Hepatocyte (in vitro differentiated cells): ENCODE measurements around the gene BCKDHB. TPM values are rescaled to one million over a fixed set of nuclear protein-coding genes. Genes with fewer than 3 reads are reported as not detected.

Source experiments
- DNase-seq: peaks from one replicate; pipeline ENCODE4 v3.0.0-alpha.2; 2016; ENCODE audit warnings: low spot score
- H2AFZ ChIP-seq: fragments of 200-600 bp; sonication (generic); 2 replicates; pipeline ENCODE4 v1.6.0; 2016; ENCODE audit warnings: antibody characterized with exemption, mild to moderate bottlenecking
- H3K27ac ChIP-seq: fragments of 200-600 bp; sonication (generic); 2 replicates; pipeline ENCODE4 v1.5.1; 2016; ENCODE audit warnings: mild to moderate bottlenecking
- H3K27me3 ChIP-seq: fragments of 200-600 bp; sonication (generic); 2 replicates; pipeline ENCODE4 v1.6.1; 2016
- H3K36me3 ChIP-seq: fragments of 200-600 bp; sonication (generic); replicated peaks from 2 replicates; pipeline ENCODE4 v1.5.1; 2016; ENCODE audit warnings: low read depth; ENCODE audit not compliant: insufficient read depth
- H3K4me1 ChIP-seq: fragments of 200-600 bp; sonication (generic); 2 replicates; pipeline ENCODE4 v1.5.1; 2016; ENCODE audit warnings: mild to moderate bottlenecking, moderate library complexity; ENCODE audit not compliant: insufficient read depth
- H3K4me2 ChIP-seq: fragments of 200-600 bp; sonication (generic); 2 replicates; pipeline ENCODE4 v1.6.0; 2016
- H3K4me3 ChIP-seq: fragments of 200-600 bp; sonication (generic); 2 replicates; pipeline ENCODE4 v1.5.1; 2016; ENCODE audit warnings: mild to moderate bottlenecking
- H3K79me2 ChIP-seq: fragments of 200-600 bp; sonication (generic); 2 replicates; pipeline ENCODE4 v1.6.0; 2017; ENCODE audit warnings: mild to moderate bottlenecking
- H3K9me2 ChIP-seq: fragments of 200-600 bp; sonication (generic); replicated peaks from 2 replicates; pipeline ENCODE4 v1.6.0; 2017; ENCODE audit warnings: mild to moderate bottlenecking; ENCODE audit not compliant: insufficient read depth
- H3K9me3 ChIP-seq: fragments of 200-600 bp; sonication (generic); 2 replicates; pipeline ENCODE4 v1.5.1; 2016; ENCODE audit warnings: low read depth, mild to moderate bottlenecking
- H4K20me1 ChIP-seq: fragments of 200-600 bp; sonication (generic); 2 replicates; pipeline ENCODE4 v1.6.0; 2016; ENCODE audit warnings: mild to moderate bottlenecking; ENCODE audit not compliant: insufficient read depth, poor library complexity, severe bottlenecking
- CTCF ChIP-seq: fragments of 200-600 bp; sonication (generic); IDR thresholded peaks from 2 replicates; pipeline ENCODE4 v1.5.1; 2016; ENCODE audit warnings: antibody characterized with exemption, mild to moderate bottlenecking; ENCODE audit not compliant: poor library complexity
- EZH2 ChIP-seq: fragments of 200-600 bp; sonication (generic); IDR thresholded peaks from 2 replicates; pipeline ENCODE4 v1.6.1; 2016; ENCODE audit warnings: antibody characterized with exemption, mild to moderate bottlenecking, borderline replicate concordance
- EZH2phosphoT487 ChIP-seq: fragments of 200-600 bp; sonication (generic); IDR thresholded peaks from one replicate; pipeline ENCODE4 v1.6.1; 2018; ENCODE audit warnings: antibody characterized with exemption, mild to moderate bottlenecking, low read depth, moderate library complexity; ENCODE audit not compliant: unreplicated experiment, severe bottlenecking
- WGBS: methylation state at CpG from one replicate; pipeline ENCODE4 v1.1.6; 2016; ENCODE audit warnings: low lambda C conversion rate; ENCODE audit errors: missing lambda C conversion rate; 5-methylcytosine and 5-hydroxymethylcytosine counted together
- polyA plus RNA-seq: library from polyadenylated mRNA; unstranded; fragments of >200 nt; fragmentation: Nextera tagmentation; extraction: Ambion mirVana; gene quantifications from 2 replicates; pipeline ENCODE4 v1.2.1, GENCODE V29; 2016
- total RNA-seq: library from RNA; depleted of rRNA; stranded (reverse); fragments of >200 nt; gene quantifications from 2 replicates; pipeline ENCODE4 v1.2.3, GENCODE V29; 2014

Gene BCKDHB
- total and polyA plus RNA-seq, 2 experiments from 2014 or later = 28.7 to 32.0 TPM

DNA sequence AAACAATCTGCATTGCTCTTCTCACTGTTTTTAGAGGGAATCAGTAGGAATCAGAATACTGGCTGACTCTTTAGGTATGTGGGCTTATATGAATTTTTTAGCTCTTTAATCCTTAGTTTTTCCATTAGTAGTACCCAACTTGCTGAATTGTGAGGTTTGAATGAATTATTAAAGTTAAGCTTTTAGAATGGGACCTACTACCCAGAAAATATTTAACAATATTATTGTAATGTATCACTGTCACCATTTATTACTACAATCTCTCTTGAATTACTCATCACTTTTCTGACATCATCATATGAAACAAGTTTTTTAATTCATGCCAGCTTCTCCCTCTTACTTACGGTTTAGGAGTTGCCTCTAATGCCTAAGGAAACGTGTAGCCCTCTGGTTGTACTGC, 212.7 kb downstream of the BCKDHB start:
- no peaks in the 10 kb centered on the region for H3K9me2 ChIP-seq
- H3K4me2 ChIP-seq = no peak overlapping the region
- H3K79me2 ChIP-seq = no peaks in the 10 kb centered on the region
- no peaks in the 10 kb centered on the region for H4K20me1 ChIP-seq
- no peaks in the 10 kb centered on the region for H3K4me1 ChIP-seq
- no peak overlapping the region for H2AFZ ChIP-seq
- TF ChIP-seq CTCF = no peak
- no peak for TF ChIP-seq EZH2phosphoT487
- TF ChIP-seq EZH2 = no peak
- no peaks in the 10 kb centered on the region for H3K9me3 ChIP-seq
- H3K27me3 ChIP-seq = no peaks in the 10 kb centered on the region
- no peak for DNase-seq
- no peak overlapping the region for H3K4me3 ChIP-seq
- H3K36me3 ChIP-seq = no peaks in the 10 kb centered on the region
- H3K27ac ChIP-seq = no peak overlapping the region
- WGBS = 89% methylated on average over 2 of the region's 2 CpGs

GRCh38 chr6:80321011-80321410, 214.5 kb downstream of the BCKDHB start:
- H3K36me3 ChIP-seq = no peaks in the 10 kb centered on the region
- 86% methylated on average over 2 of the region's 2 CpGs for WGBS

DNA sequence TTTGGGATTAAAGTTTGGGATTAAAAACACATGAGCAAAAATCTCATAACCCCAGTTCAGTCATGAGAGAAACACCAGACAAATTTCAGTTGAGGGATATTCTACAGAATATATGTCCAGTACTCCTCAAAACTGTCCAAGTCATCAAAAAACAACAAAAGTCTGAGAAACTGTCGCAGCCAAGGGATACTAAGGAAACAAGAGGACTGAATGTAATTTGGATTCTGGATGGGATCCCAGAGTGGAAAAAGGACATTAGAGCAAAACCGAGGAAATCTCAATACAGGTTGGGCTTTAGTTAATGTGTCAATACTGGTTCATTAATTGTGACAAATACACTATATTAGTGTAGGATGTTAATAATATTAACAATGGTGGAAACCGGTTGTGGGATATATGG, 219.3 kb downstream of the BCKDHB start:
- Histone ChIP-seq H3K36me3 (no peaks in the 10 kb centered on the region), H3K4me3 (no peak overlapping the region), H3K9me2 (no peaks in the 10 kb centered on the region), H3K27ac (no peak overlapping the region), H3K9me3 (no peaks in the 10 kb centered on the region), H2AFZ (no peak overlapping the region), H3K27me3 (no peaks in the 10 kb centered on the region), H3K4me1 (no peaks in the 10 kb centered on the region), H4K20me1 (no peaks in the 10 kb centered on the region), H3K4me2 (no peak overlapping the region), H3K79me2 (no peaks in the 10 kb centered on the region)
- DNase-seq = no peak
- TF ChIP-seq EZH2 (no peak), CTCF (no peak), EZH2phosphoT487 (no peak)
- WGBS = 78% methylated on average over 3 of the region's 3 CpGs

More at GRCh38 chr6:80321011-80321410, 214.5 kb downstream of the BCKDHB start:
- Histone ChIP-seq H3K9me3 (no peaks in the 10 kb centered on the region), H3K4me2 (no peak overlapping the region), H4K20me1 (no peaks in the 10 kb centered on the region), H3K79me2 (no peaks in the 10 kb centered on the region), H3K27ac (no peak overlapping the region), H3K4me1 (no peaks in the 10 kb centered on the region), H3K4me3 (no peak overlapping the region), H3K27me3 (no peaks in the 10 kb centered on the region), H3K9me2 (no peaks in the 10 kb centered on the region), H2AFZ (no peak overlapping the region)
- no peak for DNase-seq
- TF ChIP-seq EZH2 = no peak
- no peak for TF ChIP-seq CTCF
- TF ChIP-seq EZH2phosphoT487 = no peak

GRCh38 chr6:80328652-80329051, 222.2 kb downstream of the BCKDHB start:
- H3K27me3 ChIP-seq = no peaks in the 10 kb centered on the region
- H3K36me3 ChIP-seq = no peaks in the 10 kb centered on the region
- H3K4me1 ChIP-seq = no peaks in the 10 kb centered on the region
- no peak overlapping the region for H3K4me3 ChIP-seq
- no peaks in the 10 kb centered on the region for H3K9me3 ChIP-seq
- 90% methylated on average over 1 of the region's 1 CpG for WGBS
- no peaks in the 10 kb centered on the region for H4K20me1 ChIP-seq
- H3K9me2 ChIP-seq = no peaks in the 10 kb centered on the region
- H3K4me2 ChIP-seq = no peak overlapping the region
- no peak for DNase-seq
- TF ChIP-seq CTCF (no peak), EZH2 (no peak), EZH2phosphoT487 (no peak)
- no peaks in the 10 kb centered on the region for H3K79me2 ChIP-seq
- H2AFZ ChIP-seq = no peak overlapping the region
- no peak overlapping the region for H3K27ac ChIP-seq
